Activated T-helper 17 cell treated with anti-CD3 and anti-CD28 coated beads, Interleukin-2, amount 50 U/mL, for 72 hours (primary cell): ENCODE results near the gene HDAC4. TPM values are rescaled to one million over a fixed set of nuclear protein-coding genes. Genes with fewer than 3 reads are reported as not detected.

Experiments used
- ATAC-seq: fragments of 150-1000 bp; cut with Tn5 transposase; replicated peaks from 2 replicates; pipeline ENCODE4 v1.10.0; 2021; ENCODE audit warnings: mild to moderate bottlenecking, moderate library complexity
- H3K27ac Mint-ChIP-seq: one replicate; pipeline ENCODE4 v1.8.0; 2022; ENCODE audit warnings: mixed read lengths
- H3K27me3 Mint-ChIP-seq: one replicate; pipeline ENCODE4 v1.8.0; 2022; ENCODE audit warnings: mixed read lengths
- H3K36me3 Mint-ChIP-seq: one replicate; pipeline ENCODE4 v1.8.0; 2022; ENCODE audit warnings: low read depth, mild to moderate bottlenecking, mixed read lengths
- H3K4me1 Mint-ChIP-seq: one replicate; pipeline ENCODE4 v1.8.0; 2022; ENCODE audit warnings: mixed read lengths
- H3K4me3 Mint-ChIP-seq: one replicate; pipeline ENCODE4 v1.8.0; 2022; ENCODE audit warnings: mild to moderate bottlenecking, mixed read lengths
- H3K9me3 Mint-ChIP-seq: one replicate; pipeline ENCODE4 v1.8.0; 2022; ENCODE audit warnings: mixed read lengths
- total RNA-seq, 2 donors: library from RNA; stranded (reverse); gene quantifications; one replicate each; pipeline ENCODE4 v1.2.3, GENCODE V29; 2022

HDAC4 gene
- total RNA-seq, 2 donors from 2014 or later, result 34.3 to 52.9 TPM

DNA sequence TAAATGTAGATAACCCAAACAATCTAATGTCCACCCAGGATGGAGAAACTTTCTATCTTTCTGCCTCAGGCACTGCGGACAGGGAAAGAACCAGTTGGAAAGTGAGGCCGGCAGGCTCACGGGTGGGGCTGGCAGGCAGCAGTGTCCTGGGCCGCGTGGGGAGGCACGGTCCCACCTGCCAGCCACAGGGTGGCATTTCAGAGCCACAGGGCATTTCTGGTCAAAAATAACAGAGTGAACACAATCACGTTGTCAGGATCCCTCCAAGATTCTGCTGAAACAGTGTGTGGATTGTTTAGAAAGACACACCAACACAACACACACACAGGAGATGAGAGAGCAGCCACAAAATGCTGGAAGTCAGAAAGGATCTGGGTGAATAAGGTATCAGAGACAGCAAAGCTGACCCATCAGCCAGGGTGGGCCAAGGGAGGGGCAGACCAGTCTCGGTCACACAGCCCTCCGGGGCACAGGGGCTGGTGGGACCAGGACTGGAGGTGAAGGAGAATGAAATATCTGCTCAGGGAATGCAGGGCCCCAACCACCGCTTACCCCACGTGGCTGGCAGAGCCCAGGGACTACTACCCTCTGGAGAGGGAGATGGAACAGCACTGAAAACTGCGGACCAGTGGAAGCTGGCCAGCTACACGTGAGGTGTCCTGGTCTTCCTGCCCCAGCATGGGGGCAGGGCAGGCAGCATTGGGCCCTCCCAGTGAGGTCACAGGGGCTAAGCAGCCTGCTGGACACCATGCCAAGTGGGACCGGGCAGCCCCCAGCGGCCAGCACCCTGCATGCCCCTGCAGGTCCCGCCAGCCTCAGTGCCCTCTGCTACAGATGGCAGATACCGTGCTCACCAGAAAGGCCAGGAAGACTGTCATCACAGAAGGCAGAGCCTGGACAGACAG lies 173.9 kb downstream of the HDAC4 start:
- Mint-ChIP-seq H3K36me3 (no peaks in the 10 kb centered on the region), H3K4me3 (no peak overlapping the region), H3K27ac (peak overlapping the region; percentile 47), H3K27me3 (no peaks in the 10 kb centered on the region), H3K4me1 (peaks cover 46% of the 10 kb centered on the region), H3K9me3 (no peaks in the 10 kb centered on the region)
- ATAC-seq, result no peak

- no peaks in the 10 kb centered on the region for H3K36me3 Mint-ChIP-seq
- ATAC-seq, result no peak
- no peak overlapping the region for H3K4me3 Mint-ChIP-seq
- H3K9me3 Mint-ChIP-seq, result no peaks in the 10 kb centered on the region
- H3K27ac Mint-ChIP-seq, result peak overlapping the region; percentile 47
- H3K27me3 Mint-ChIP-seq, result no peaks in the 10 kb centered on the region
- peaks cover 43% of the 10 kb centered on the region for H3K4me1 Mint-ChIP-seq
Measured at GRCh38 chr2:239225871-239226561, 174.8 kb downstream of the HDAC4 start.

DNA sequence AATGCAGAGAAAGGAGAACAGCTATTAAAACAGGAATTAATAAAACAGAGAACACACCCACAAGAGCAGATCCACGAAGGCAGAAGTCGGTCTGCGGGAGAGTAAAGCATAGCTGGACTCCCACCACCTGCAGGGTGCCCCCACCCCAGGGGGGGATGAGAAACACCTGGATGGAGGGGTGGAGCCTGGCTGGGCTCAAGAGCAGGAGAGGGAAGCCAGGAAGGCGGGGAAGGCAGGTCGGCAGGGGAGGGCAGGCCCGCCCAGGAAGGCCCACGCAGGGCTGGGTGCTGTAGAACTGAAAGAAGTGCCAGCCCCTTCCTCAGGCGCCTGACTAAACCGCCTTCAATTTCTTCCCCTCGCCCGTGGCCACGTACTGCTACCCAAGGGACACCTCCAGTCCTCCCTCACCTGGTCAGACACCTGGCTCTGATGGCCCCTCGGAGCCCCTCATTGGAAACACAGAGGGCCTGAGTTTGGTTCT lies 175.4 kb downstream of the HDAC4 start:
- no peaks in the 10 kb centered on the region for H3K27me3 Mint-ChIP-seq
- no peaks in the 10 kb centered on the region for H3K36me3 Mint-ChIP-seq
- peaks cover 37% of the 10 kb centered on the region for H3K4me1 Mint-ChIP-seq
- ATAC-seq, result no peak
- H3K27ac Mint-ChIP-seq, result peak overlapping the region; percentile 71
- no peak overlapping the region for H3K4me3 Mint-ChIP-seq
- H3K9me3 Mint-ChIP-seq, result no peaks in the 10 kb centered on the region

GRCh38 chr2:239224955-239225354 lies 175.9 kb downstream of the HDAC4 start:
- H3K4me3 Mint-ChIP-seq, result no peak overlapping the region
- no peak for ATAC-seq
- H3K36me3 Mint-ChIP-seq, result no peaks in the 10 kb centered on the region
- H3K4me1 Mint-ChIP-seq, result peaks cover 41% of the 10 kb centered on the region
- peak overlapping the region; percentile 71 for H3K27ac Mint-ChIP-seq
- no peaks in the 10 kb centered on the region for H3K9me3 Mint-ChIP-seq
- H3K27me3 Mint-ChIP-seq, result no peaks in the 10 kb centered on the region

DNA sequence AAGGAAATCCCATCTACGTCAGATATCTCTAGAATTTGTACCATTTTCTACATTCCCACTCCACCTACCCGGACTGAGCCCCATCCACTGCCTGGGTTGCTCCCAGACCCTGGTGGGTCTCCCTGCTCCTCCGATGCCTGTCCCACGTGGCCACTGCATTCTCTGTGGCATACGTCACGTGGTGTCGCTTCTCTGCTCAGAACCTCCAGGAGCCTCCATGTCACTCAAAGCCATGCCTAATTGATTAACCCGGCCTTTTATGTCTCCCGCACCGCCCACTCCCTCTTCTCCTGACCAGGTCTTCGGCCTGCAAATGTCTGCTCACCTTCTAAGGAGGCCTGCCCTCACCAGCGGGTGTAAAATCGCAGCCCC lies 176.6 kb downstream of the HDAC4 start:
- no peak overlapping the region for H3K4me3 Mint-ChIP-seq
- peaks cover 44% of the 10 kb centered on the region for H3K4me1 Mint-ChIP-seq
- no peaks in the 10 kb centered on the region for H3K9me3 Mint-ChIP-seq
- no peak for ATAC-seq
- H3K27ac Mint-ChIP-seq, result no peak overlapping the region
- no peaks in the 10 kb centered on the region for H3K27me3 Mint-ChIP-seq
- H3K36me3 Mint-ChIP-seq, result no peaks in the 10 kb centered on the region

- H3K4me3 Mint-ChIP-seq, result no peak overlapping the region
- no peak for ATAC-seq
- peaks cover 44% of the 10 kb centered on the region for H3K4me1 Mint-ChIP-seq
- no peak overlapping the region for H3K27ac Mint-ChIP-seq
- H3K27me3 Mint-ChIP-seq, result no peaks in the 10 kb centered on the region
- H3K36me3 Mint-ChIP-seq, result no peaks in the 10 kb centered on the region
- no peaks in the 10 kb centered on the region for H3K9me3 Mint-ChIP-seq
Measured at GRCh38 chr2:239223310-239224198, 177.3 kb downstream of the HDAC4 start.

- H3K36me3 Mint-ChIP-seq, result no peaks in the 10 kb centered on the region
- peak overlapping the region; percentile 17 for H3K27ac Mint-ChIP-seq
- no peak for ATAC-seq
- peaks cover 43% of the 10 kb centered on the region for H3K4me1 Mint-ChIP-seq
- H3K4me3 Mint-ChIP-seq, result peak overlapping the region; percentile 32
- no peaks in the 10 kb centered on the region for H3K27me3 Mint-ChIP-seq
- H3K9me3 Mint-ChIP-seq, result no peaks in the 10 kb centered on the region
Measured at GRCh38 chr2:239222706-239223309, 178.0 kb downstream of the HDAC4 start.

DNA sequence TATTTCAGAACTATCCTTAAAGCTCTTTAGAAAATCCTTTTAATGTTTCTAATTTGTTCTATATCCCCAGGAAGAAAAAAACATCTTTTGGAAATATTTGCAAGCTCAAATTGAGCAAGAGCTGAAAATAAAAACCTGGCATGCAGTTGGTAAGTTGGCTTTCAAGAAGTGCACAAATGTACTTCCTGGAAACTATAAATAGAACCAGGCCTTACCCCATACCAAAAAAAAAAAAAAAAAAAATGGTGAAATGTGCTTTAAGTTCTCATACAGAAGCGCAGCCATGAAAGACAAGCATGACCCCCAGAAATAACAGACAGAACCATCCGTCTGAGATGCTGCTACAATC lies 178.5 kb downstream of the HDAC4 start:
- Mint-ChIP-seq H3K27ac (peak overlapping the region; percentile 17), H3K27me3 (no peaks in the 10 kb centered on the region), H3K4me1 (peaks cover 43% of the 10 kb centered on the region), H3K9me3 (no peaks in the 10 kb centered on the region), H3K36me3 (no peaks in the 10 kb centered on the region), H3K4me3 (peak overlapping the region; percentile 32)
- no peak for ATAC-seq

GRCh38 chr2:239220981-239221396 lies 179.8 kb downstream of the HDAC4 start:
- no peaks in the 10 kb centered on the region for H3K36me3 Mint-ChIP-seq
- H3K4me3 Mint-ChIP-seq, result no peak overlapping the region
- H3K9me3 Mint-ChIP-seq, result no peaks in the 10 kb centered on the region
- peaks cover 45% of the 10 kb centered on the region for H3K4me1 Mint-ChIP-seq
- no peak overlapping the region for H3K27ac Mint-ChIP-seq
- no peaks in the 10 kb centered on the region for H3K27me3 Mint-ChIP-seq
- no peak for ATAC-seq

- H3K27ac Mint-ChIP-seq, result no peak overlapping the region
- ATAC-seq, result no peak
- H3K4me3 Mint-ChIP-seq, result no peak overlapping the region
- no peaks in the 10 kb centered on the region for H3K36me3 Mint-ChIP-seq
- no peaks in the 10 kb centered on the region for H3K9me3 Mint-ChIP-seq
- no peaks in the 10 kb centered on the region for H3K27me3 Mint-ChIP-seq
- peaks cover 45% of the 10 kb centered on the region for H3K4me1 Mint-ChIP-seq
Measured at GRCh38 chr2:239220341-239220740, 180.5 kb downstream of the HDAC4 start.

- Mint-ChIP-seq H3K36me3 (no peaks in the 10 kb centered on the region), H3K4me3 (peak overlapping the region; percentile 89), H3K27ac (peak overlapping the region; percentile 95), H3K4me1 (peaks cover 38% of the 10 kb centered on the region), H3K9me3 (no peaks in the 10 kb centered on the region), H3K27me3 (no peaks in the 10 kb centered on the region)
- ATAC-seq, result peak; percentile 99
Measured at GRCh38 chr2:239216614-239217273, 184.1 kb downstream of the HDAC4 start.

DNA sequence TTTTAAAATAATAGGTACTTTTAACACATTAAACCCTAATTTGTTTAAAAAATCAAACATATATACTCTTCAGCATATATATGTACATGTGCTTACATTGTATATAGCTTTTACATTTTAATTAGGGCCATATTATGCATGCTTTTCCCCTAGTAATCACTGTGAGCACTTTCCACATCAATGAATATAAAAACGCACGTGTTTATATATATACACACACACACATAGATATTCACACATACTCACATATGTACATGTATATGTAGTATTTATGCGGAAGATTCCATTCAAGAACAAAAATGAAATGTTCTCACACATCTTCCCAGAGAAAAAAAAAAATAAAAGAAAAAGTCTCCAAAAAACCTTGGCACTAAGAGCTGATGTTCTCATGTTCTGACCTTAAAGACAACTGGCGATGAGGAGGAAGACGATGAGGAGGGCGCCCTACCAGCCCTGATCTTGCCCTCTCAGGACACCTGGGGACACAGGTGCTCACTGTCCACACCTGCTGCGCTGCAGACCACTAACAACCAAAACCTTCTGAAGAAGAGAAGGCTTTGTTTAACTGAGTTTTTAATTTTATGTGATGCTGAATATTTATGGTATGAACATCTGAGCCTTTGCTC lies 184.7 kb downstream of the HDAC4 start:
- H3K27ac Mint-ChIP-seq, result peak overlapping the region; percentile 95
- H3K4me1 Mint-ChIP-seq, result peaks cover 38% of the 10 kb centered on the region

More for the DNA sequence above, 184.7 kb downstream of the HDAC4 start:
- Mint-ChIP-seq H3K9me3 (no peaks in the 10 kb centered on the region), H3K27me3 (no peaks in the 10 kb centered on the region), H3K36me3 (no peaks in the 10 kb centered on the region), H3K4me3 (peak overlapping the region; percentile 89)
- no peak for ATAC-seq
